HEK293T (cell line): ENCODE measurements around the gene TJAP1.

Source experiments
- ARNT ChIP-seq: fragments of 450-650 bp; IDR thresholded peaks from 2 replicates; pipeline ENCODE4 v1.6.1; 2017; ENCODE audit warnings: mild to moderate bottlenecking
- FOXM1 ChIP-seq: fragments of 450-650 bp; IDR thresholded peaks from 2 replicates; pipeline ENCODE4 v1.6.1; 2017; ENCODE audit warnings: mild to moderate bottlenecking, borderline replicate concordance
- NFRKB ChIP-seq: fragments of 450-650 bp; IDR thresholded peaks from 2 replicates; pipeline ENCODE4 v1.6.1; 2016; ENCODE audit warnings: mild to moderate bottlenecking, moderate library complexity
- SP1 ChIP-seq: fragments of 450-650 bp; IDR thresholded peaks from 2 replicates; pipeline ENCODE4 v1.6.1; 2017
- SUZ12 ChIP-seq: fragments of 450-650 bp; IDR thresholded peaks from 2 replicates; pipeline ENCODE4 v1.6.1; 2016; ENCODE audit warnings: mild to moderate bottlenecking

GRCh38 chr6:43511824-43512415 is 34.5 kb downstream of the TJAP1 start:
- no peak for TF ChIP-seq ARNT
- TF ChIP-seq SP1, result no peak
- no peak for TF ChIP-seq FOXM1
- TF ChIP-seq NFRKB, result no peak
- no peak for TF ChIP-seq SUZ12
